ENCODE results near the gene SLC22A6.

Gene SLC22A6, protein sequence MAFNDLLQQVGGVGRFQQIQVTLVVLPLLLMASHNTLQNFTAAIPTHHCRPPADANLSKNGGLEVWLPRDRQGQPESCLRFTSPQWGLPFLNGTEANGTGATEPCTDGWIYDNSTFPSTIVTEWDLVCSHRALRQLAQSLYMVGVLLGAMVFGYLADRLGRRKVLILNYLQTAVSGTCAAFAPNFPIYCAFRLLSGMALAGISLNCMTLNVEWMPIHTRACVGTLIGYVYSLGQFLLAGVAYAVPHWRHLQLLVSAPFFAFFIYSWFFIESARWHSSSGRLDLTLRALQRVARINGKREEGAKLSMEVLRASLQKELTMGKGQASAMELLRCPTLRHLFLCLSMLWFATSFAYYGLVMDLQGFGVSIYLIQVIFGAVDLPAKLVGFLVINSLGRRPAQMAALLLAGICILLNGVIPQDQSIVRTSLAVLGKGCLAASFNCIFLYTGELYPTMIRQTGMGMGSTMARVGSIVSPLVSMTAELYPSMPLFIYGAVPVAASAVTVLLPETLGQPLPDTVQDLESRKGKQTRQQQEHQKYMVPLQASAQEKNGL

DNA sequence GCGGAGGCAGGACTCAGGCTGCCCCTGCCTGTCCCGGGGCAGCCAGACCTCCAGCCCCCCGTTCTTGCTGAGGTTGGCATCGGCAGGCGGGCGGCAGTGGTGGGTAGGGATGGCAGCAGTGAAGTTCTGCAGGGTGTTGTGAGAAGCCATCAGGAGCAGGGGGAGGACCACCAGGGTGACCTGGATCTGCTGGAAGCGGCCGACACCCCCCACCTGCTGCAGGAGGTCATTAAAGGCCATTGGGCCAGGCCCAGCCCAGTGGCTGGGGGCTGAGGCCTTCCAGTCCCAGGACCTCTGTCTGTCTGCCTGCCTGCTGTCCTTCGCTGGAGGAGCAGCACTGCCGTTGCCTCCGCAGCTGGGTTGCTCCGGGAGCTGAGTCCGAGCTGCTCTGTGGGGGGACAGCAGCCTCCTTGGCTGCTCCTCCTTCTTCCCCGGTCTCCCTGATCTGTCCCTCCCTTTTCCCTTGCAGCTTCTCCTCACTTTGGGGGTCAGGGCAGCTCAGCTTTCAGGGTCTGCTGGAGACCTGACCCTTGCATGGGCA lies at the start of gene SLC22A6:
Gene SLC22A6 (minus strand): TSS at position 517 of the 541 bp plus-strand sequence. CDS start 277 bp downstream, at position 240.
- DNase-seq (ENCODE audit: low spot score) = no peak

DNA sequence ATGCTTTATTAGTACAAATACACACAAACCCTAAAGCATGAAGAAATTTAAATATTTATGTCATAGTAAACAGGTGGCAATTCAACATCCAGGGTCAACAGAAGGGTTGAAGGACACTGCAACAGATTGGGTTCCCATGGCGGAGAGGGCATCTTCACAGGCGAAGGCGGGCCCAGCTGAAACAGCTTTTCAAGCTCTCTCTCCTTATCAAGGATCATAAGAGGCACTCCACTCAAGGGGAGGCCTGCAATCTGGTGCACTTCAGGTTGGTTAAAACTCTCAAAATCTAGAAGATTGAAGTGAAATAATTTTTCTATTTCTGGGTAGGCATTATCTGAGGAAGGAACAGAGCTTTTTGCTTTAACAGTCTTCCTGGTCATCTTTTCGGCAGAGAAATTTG lies 47.7 kb upstream of the SLC22A6 start:
- DNase-seq (ENCODE audit: low spot score) = no peak

DNA sequence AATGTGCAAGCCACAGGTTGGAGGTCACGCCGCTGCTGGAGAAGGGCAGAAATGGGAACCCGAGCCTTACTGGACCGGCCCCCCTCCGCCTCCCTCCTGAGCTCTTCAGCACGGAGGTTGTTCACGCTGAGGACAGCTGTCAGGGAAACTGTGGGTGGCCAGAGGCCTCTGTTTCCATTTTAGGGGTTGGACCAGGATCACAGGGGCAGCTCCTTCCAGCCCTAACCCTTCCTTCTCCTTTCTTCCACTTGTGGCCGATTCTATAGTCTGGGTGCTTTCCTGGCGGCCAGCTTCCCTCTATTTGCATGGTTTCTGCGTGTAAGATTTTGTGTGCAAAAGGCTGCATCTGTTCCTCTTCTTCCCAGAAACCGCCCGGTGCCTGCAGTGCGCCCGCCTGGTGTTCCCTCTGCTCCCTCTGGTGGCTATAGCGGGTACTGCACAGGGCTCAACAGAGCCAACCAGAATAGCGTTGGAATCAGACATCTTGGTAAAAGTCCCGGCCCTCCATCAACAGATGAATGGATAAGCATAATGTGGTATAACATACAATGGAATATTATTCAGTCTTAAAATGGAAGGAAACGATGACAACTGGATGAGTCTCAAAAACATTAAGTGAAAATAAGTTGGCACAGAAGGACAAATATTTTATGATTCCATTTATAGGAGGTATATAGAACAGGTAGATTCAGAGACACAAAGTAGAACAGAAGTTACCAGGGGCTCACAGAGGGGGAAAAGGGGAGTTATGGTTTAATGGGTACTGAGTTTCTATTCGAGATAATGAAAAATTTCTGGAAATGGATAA lies 39.3 kb upstream of the SLC22A6 start:
- peak; percentile 90 for DNase-seq (ENCODE audit: low spot score)

DNA sequence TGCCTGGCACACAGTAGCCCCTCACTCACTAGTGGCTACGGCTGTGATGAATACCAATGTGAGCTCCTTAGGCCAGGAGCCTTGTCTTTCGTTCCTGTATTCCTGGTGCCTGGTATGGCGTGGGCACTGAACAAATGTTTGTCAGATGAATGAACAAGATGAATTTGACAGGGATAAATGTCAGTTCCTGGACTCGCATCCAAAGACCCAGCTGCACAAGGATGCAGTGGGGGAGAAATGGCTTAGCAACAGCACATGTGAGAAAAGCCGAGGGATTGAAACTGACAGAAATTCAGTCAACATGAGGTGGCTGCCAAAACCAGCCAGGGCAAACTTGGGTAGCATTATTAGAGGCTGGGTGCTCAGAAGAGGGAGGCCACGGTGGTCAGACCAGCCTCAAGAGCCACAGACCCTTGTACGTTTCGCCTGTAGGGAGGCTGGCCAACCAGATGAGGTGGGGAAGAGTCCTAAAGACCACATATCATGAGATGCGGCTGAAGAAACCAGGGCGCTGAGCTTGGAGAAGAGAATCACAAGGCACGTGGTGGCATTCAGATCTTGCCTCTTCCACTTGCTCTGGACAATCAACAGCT lies 38.6 kb upstream of the SLC22A6 start:
- DNase-seq (ENCODE audit: low spot score) = no peak

DNA sequence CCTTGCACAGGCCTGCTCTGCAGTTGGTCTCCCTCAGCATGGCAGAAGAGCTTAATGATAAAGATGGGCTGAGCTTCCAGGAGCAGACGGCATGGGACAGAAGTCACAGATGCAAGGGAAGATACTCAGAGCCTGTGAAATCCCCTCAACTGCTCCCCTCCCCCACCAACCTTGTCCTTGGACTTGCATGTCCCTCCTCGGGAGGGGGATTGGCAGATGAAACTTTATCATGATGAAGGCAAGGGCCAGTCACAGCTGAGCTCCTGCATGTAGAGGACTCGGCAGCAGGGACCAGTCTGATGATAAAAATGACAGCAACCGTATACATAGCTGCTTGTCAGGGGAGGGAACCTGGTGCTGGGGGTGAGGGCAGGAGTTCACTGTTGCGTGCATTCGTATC lies 37.7 kb upstream of the SLC22A6 start:
- DNase-seq (ENCODE audit: low spot score) = no peak

DNA sequence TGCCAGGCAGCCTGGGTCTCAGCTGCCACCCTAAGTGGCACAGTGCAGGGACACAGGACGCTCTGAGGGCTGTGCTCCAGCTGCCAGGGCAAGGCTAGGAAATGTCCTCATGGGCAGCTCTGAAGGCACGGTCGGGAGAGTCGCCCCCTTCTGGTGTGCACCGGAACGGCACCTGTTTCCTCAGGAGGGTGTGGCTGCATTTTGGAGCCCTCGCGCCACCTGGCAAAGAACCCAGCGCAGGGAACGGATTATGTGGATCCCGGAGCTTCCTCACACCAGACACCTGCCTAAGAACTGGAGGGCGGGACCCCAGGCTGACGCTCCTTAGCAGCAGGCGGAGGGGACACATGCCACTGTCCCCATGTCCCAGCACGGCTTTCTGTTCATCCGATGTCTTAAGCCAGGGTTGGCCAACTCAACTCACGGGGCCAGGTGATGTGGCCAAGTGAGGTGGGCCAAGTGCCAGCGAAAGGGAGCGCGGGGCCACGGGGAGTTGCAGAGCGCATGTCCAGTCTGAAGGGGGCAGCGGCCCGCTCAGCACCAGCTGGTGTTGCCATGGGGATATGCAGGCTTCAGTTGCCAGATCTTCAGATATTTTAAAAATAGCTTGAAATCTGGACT lies 36.0 kb upstream of the SLC22A6 start:
- no peak for DNase-seq (ENCODE audit: low spot score)

DNA sequence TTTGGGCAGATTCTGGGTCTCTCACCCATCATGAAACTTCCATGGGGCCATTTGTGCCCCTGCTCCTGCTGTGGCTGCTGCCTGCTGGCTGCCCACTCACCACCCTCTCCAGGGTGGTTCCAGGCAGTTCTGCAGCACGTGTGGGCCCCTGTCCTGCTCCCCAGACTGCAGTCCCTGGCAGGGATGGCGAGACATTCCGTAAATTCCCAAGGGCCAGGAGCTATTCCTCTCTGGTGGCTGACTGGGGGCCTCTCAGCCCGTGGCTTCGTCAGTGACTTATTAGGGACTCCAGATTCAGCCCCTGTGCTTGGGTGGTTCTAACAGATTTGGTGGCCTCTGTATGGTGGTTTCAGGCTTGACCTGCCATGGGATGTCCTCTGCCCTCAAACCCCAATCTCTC lies 34.7 kb upstream of the SLC22A6 start:
- DNase-seq (ENCODE audit: low spot score) = no peak

DNA sequence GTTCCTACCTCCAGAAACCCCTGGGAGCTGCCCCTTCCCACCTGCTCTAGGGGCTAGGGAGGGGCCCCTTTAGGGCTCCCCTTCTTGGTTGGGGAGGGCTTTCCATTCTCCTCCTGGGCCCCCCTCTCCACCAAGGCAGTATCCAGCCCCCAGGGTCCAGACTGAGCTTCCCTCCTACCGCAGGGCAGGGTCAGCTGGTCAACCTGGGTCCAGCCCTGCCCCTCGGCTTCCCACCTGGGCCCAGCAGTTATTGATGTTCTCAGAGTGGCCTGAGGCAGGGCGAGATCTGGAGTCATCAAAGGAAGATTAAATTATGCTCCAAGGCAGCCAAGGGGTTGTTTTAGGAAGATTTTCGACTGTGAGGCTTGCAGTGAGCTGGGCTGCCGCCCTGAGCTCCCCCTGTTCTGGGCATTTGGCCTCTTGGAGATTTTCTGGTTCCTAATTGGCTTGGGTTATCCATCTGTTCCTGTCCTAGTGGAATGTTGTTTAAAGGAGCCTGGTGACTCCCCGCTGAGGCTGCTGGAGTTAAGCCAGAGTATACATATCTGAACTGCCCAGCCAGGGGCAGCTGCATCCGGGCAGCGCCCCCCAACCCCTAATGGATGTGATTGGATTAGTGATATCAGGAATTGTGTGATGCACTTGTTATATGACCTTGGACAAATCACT lies 32.7 kb upstream of the SLC22A6 start:
- no peak for DNase-seq (ENCODE audit: low spot score)

DNA sequence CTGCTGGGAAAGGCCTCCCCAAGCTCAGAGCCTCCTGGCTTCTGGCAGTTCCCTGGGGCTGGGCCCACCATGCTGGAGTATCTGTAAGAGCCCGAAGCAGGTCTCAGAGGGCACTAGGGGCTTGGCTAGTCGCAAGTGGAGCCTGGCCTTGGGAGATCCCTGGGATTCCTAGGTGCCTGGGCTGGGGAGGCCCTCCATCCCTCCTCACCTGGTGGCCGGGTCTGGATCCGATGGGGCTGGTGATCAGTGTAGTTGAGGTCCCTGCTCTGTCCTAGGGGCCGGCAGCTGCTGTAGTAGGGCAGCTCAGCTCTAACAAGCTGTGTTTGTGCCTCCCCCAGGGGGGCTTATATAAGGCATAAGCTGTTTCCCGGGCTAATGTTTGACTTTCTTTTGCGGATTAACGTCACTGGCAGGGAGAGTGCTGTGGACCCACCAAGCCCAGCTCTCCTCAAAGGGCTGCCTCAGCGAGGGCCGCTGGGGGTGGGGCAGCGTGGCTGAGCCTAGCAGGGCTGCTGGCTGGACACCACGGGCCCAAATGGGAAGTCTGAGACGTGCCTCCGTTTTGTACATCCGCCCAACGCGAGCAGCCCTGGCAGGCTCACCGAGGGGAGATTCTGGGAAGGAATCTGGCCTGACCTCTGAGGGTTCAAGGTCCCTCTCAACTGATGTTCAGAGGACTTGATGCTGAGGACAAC lies 30.9 kb upstream of the SLC22A6 start, which contains the start of gene SLC22A8:
Gene SLC22A8 (minus strand): TSS at position 321 of the 695 bp plus-strand sequence. CDS start 883 bp downstream, outside the sequence.
- no peak for DNase-seq (ENCODE audit: low spot score)

DNA sequence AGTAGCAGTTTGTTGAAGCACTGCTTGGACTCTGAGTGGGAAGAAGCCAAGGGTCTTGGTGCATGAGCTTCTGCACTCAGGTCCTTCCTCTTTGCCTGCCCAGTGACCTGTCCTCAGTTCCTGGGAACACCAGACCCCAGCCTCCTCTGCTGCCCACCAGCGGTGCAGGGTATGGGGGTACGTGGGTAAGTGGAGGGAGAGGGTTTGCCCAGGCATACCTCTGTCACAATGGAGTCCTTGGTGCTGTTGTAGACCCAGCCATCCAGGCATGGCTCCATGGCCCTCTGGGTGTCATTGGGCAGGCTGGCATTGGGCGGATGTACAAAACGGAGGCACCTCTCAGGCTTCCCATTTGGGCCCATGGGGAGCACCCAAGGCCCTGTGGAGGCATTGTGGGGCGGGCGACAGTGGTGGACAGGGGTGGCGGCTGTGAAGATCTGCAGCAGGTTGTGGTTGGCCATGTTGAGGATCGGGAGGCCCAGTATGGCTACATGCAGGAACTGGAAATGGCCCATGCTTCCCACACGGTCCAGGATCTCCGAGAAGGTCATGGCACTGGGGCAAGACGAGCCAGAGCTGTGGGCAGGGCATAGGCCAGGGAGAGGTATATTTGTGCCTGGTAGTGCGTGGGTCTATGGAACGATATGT lies 29.8 kb upstream of the SLC22A6 start:
- DNase-seq (ENCODE audit: low spot score) = no peak

DNA sequence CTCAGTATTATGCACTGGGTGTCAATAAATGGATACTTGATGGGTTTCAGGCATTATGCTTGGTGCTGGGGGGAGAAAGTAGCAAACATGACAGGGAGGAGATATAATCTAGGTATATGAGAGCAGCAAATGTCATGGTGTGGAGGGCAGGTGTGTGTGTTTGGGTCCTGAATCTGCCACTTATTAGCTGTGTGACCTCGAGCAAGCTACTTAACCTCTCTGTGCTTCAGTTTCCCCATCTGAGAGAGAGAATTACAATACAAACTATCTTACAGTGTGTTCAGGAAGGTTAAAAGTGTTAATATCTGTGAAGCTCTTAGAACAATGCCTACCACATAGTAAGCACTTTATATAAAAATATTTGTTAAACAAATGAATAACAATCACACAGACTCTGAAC lies 28.1 kb upstream of the SLC22A6 start:
- no peak for DNase-seq (ENCODE audit: low spot score)

DNA sequence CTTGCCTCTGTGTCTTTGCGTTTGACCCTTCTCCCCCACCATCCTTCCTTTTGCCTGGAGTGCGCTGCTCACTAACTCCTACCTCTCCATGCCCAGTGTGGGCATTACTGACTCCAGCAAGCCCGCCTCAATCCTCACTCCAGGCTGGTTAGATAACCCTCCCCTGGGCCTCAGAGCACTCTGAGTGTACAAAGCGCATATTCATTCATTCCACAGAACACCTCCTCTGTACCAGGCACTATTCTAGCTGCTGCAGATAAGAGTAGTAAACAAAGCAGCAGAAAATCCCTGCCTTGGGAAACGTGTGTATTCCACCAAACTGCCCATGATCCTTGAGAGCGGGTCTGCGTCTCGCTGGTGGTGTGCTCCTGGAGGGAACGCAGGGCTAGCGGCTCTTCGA lies 27.7 kb upstream of the SLC22A6 start:
- DNase-seq (ENCODE audit: low spot score) = no peak

DNA sequence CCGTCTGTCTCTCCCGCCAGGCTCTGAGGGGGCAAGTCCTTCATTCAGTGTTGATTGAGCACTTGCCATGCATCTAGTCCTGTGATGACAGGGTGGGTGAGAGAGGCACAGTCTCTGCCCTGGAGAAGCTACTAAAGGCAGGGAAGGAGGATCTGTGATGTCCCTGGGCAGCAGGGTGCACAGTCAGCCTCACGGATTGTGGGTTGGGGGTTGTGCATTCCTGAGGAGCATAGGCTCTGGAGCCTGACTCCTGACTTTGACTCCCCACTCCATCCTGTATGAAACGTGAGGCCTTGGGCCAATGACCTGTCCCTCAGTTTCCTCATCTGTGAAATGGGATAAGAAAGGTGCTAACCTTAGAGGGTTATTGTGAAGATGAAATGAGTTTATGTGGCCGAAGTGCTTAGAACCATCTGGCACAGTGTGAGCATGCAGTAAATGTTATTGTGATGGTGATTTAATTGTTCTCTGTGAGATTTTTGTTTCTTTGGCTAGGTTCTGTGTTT lies 26.2 kb upstream of the SLC22A6 start:
- DNase-seq (ENCODE audit: low spot score) = no peak

DNA sequence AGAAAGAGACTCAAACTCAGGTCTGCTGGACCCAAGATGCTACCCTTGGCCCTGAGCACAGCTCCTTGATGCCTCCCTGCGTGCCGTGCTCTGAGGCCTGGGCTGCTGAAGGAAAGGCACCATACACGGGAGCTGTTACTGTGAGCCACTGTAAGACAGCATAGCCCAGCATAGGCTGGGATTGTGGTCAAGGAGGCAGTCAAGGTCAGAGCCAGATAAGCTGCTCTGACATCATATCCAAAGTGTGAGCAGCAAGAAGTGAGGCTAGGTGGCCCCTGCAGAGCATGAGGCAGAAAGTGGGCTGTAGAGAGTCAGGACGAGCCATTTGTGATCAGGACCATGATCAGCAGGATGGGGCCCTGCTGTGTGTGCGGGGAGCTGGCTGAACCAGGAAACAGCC lies 23.2 kb upstream of the SLC22A6 start:
- DNase-seq (ENCODE audit: low spot score) = no peak

DNA sequence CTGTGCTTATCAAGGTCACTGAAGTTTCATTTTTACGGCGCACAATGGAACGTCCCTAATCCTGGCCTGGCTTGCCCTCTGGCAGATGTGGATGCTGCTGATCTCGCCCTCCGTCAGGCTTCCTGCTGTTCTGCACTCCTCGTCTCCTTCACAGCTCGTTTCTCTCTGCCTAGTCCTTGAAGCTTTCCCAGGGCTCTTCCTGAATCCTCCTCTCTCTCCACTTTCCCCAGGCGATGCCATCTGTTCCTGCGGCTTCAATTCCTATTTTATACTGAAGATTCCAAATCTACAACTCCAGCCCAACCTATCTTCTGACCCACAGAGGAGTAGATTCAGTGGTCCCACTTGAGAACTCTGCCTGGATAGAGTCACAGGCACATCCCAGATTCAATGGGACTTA lies 16.7 kb upstream of the SLC22A6 start:
- DNase-seq (ENCODE audit: low spot score) = no peak

DNA sequence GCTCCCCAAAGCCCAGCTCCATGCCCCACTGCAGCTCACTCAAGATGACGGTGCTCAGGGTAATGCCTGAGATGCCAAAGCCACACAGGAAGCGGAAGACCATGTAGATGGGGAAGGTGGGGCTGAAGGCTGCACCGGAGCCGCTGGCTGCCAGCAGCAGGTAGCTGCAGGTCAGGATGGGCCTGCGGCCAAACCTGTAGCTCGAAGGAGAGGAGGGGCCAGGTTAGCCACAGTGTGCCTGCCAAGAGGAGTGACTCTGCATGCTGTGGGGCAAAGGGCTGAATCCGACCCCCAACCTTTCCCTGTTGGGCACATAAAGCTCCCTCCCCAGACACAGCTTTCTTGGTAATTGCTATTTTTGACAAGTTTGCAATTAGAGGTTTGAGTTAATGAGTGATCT lies 14.9 kb upstream of the SLC22A6 start:
- DNase-seq (ENCODE audit: low spot score) = no peak

DNA sequence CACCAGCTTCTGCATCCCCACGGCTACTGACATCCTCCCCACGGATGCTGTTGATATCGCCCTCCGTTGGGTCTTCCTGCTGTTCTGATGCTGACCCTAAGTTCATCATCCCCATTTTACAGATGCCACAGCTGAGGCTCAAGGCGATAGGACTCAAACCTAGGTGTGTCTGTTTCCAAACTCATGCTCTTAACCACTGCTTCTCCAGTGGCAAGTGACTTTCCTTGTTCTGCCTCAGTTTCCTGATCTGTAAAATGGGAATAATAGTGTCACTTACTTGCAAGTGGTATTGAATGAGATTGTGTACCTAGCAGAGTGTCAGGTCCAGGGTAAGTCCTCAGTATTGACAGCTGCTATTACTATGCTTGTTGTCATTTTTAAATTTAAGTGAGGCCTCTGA lies 14.4 kb upstream of the SLC22A6 start:
- no peak for DNase-seq (ENCODE audit: low spot score)

DNA sequence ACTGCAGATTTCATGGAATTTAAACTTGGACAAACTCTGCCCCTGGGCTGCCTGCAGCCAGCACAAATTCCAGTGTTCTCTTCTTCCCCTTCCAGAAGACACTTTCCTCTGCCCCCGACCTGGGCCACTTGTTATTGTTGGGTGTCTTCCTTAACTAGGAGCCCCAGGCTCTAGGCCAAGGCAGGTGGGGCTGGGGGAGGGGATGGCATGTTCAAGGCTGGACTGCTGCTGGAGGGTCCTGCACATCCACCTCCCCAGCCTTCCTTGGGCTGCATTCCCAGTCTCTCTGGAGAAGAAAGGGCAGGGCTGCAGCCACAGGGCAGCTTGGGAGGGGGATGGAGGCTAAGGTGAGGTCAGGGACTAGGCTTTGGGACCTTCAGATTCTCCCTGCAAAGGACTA lies 11.5 kb upstream of the SLC22A6 start:
- no peak for DNase-seq (ENCODE audit: low spot score)

DNA sequence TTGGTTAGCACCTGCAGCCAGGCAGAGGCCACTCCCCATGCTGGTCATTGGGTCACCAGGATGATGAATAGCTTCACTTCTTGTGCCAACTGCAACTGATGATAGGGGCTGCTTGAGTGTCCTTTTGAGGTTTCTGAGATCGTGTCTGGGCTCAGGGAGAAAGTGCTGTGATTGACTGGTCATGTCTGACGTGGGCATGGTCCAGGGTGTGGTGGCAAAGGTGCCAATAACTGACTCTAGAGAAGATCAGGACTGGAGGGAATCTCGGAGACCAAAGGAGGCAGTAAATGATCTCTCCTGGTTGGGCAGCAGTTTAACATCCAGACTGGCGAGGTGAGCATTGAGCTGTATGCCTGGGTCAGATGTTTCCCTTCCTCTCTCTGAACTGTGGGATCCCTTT lies 10.0 kb upstream of the SLC22A6 start:
- DNase-seq (ENCODE audit: low spot score) = no peak

DNA sequence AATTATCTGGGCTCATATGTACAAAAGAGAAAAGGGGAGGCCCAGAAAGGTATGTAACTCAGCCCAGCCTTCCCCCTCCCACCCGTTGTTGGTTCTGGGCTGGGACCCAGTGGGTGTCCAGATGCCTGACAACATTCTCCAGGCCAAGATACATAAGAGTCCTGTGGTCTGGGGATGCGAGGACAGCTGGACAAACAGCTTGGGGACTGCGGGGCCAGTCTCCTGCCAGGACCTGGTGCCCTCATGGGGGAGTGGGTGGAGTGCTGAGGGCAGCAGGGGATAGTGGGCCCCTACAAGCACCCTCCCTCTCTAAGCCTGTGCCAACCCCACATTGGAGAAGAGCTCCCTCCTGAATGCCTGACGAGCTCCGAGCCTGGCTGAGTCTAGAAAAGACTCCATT lies 3.5 kb upstream of the SLC22A6 start:
- DNase-seq (ENCODE audit: low spot score) = no peak
